ENCODE measurements around the gene TPH2.

TPH2 gene

GRCh38 chr12:72076558-72076915 is 137.9 kb downstream of the TPH2 start:
- in situ Hi-C loops (cut with MboI; ENCODE audit: low sequenced_read_pairs, unreplicated experiment), result no loop called here
- no peak for TF ChIP-seq CTCF (IDR thresholded peaks at IDR 0.05; ENCODE audit: borderline replicate concordance, control extremely low read depth, extremely low read depth, insufficient read depth, missing control alignments)
- no peak for DNase-seq (ENCODE audit: low spot score)

DNA sequence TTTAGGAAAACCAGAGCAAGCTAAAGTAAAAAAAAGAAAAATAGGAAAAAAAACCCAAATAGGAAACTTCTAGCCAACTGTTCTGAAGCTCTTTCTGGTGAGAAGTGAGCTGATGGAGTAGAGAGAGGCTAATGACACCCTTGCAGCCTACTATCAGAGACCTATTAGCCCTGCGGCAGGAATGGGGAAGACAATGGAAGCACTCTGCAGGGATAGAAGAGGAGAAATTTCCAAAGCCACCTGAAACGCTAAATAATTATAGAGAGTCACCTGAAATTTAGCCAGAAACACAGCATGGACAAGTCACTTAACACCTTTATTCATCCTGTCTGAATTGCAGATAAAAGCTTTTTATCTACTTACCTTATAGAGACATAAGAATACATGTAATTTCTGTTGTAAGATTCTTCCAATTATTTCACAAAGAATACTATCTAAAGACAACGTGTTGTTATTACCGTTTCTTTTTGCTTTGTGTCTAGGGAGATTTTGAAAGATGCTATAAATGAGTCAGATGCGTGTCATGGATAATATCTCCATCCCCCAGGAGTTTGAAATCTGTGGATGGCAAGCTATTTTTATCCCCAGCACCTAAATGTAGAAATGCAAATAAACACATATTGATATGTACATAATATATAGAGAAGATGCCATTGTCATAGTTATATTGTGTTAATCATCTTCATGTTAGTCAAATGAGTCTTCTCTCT is 138.6 kb downstream of the TPH2 start:
- DNase-seq (ENCODE audit: low spot score), result no peak

DNA sequence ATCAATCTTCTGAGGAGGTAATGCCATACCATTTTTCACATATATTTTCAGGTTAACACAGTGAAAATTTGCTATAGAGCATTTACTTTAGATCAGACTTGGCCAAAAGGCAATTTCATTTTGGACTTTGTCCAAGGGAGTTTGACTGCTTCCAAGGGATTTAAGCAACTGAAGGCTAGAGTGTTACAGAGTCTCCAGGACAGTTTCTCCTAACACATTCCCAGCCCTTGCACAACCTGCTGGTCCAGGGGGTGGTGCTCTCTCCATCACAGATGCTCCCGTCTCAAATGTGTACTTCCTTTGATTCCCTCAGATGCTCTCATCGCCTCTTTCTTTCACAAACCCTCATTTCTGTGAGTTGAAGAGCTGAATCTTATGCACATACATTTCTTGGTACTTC is 143.1 kb downstream of the TPH2 start:
- DNase-seq (ENCODE audit: low spot score), result no peak
- in situ Hi-C loops (cut with MboI; ENCODE audit: low sequenced_read_pairs, unreplicated experiment), result no loop called here
- TF ChIP-seq CTCF (IDR thresholded peaks at IDR 0.05; ENCODE audit: borderline replicate concordance, control extremely low read depth, extremely low read depth, insufficient read depth, missing control alignments), result no peak

More for the DNA sequence above, 138.6 kb downstream of the TPH2 start:
- in situ Hi-C loops (cut with MboI; ENCODE audit: low sequenced_read_pairs, unreplicated experiment), result no loop called here
- no peak for TF ChIP-seq CTCF (IDR thresholded peaks at IDR 0.05; ENCODE audit: borderline replicate concordance, control extremely low read depth, extremely low read depth, insufficient read depth, missing control alignments)
